DMS153 treated with DMSO at 0.1 percent for 48 hours (cell line): ENCODE data around the gene PTPRN2.
"Not testable (repeated sequence)": the region's sequence is repeated elsewhere in the genome, so short reads cannot be mapped to it uniquely, and the experiment has no call there.

Experiments
- DNase-seq: peaks from one replicate; lab custom pipeline; 2025; ENCODE audit not compliant: unreplicated experiment; lab: John Stamatoyannopoulos, UW

PTPRN2 gene

DNA sequence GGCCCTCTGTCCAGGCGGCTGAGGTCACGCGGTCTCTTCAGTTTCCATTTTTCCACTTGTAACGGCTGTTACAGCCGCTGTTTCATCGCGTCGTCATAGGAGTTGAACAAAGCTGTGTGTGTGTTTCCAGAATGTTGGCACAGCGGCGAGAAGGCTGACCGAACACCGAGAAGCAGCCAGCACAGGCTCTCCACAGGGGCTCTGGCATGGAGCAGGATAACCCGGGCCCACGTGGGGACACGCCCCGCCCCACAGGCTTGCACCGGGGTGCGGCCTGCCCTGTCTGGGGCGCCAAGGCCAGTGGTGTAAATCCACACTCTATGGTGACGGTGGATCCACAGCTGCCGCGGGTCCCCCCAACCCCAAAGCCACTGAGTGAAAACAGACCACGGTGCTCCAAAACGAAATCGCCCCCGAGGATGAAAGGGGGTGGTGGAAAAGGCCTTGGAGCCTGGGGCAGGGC is 802.6 kb downstream of the PTPRN2 start:
- DNase-seq: no peak

DNA sequence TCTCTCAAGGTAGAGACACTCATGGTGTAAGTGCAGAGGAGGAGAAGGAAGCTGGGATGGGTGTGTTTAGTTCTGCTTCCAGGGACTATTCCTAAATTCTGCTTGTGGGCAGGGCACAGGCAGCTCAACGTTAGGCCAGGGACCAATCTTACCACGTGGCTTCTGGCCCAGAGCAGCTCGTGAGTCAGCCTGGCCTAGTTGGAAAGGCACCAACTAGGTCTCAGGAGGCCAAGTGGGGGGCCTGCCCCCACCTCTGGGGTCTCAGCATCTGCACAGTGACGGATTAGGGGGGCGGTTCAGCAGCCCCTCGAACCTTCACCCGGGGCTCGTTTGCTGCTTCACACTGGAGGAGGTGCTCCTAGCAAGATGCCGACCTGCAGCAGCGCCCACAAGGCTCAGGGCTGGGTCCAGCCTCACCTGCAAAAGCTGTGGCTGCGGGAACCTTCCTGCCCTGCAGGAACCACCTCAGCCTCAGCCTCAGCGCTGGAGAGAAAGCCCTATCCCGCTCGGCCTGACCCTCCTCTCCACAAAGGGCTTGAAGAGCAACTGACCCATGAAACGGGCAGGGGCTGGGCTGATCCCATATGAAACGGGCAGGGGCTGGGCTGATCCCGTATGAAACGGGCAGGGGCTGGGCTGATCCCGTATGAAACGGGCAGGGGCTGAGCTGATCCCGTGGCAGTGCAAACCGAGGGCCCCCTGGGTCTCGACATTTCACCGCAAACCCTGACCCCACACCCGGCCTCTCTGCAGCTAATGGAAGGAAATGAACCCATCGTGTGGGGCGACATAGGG is 803.4 kb downstream of the PTPRN2 start:
- no peak for DNase-seq

DNA sequence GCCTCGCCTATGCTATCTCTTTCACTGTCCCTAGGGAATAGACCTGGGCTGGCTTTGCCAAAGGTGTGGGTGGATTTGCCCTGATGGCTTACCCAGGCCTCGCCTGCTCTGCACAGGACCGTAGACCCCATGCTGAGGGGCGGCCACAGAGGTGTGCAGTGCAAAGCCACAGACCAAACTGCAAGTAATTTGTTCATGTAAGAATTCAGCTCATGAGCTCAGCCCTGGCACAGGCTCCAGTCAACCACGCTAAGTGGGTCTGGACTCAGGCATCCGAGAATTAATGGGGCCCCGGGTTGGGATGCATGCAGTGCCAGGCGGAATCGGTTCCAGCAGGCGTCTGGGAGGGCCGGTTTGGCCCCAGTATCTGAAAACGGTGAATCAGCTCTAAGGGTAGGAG is 805.6 kb downstream of the PTPRN2 start:
- no peak for DNase-seq

DNA sequence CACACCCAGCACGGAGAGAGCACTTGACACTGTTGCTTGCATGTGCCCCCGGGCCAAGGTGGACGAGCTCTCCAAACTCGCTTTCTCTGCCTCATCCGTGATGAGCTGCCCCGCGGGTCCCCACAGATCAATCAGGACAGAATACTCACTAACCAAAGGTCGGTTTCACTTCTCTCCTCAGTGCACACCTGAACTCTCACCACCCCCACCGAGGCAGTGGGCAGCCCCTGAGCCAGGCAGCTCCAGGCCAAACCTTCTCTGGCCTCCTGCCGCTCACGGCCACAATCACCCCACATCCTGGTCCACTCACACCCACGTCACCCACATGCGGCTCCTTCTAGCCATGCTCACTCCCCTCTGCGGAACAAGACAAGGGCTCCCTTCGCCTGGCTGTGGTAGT is 806.9 kb downstream of the PTPRN2 start:
- no peak for DNase-seq

DNA sequence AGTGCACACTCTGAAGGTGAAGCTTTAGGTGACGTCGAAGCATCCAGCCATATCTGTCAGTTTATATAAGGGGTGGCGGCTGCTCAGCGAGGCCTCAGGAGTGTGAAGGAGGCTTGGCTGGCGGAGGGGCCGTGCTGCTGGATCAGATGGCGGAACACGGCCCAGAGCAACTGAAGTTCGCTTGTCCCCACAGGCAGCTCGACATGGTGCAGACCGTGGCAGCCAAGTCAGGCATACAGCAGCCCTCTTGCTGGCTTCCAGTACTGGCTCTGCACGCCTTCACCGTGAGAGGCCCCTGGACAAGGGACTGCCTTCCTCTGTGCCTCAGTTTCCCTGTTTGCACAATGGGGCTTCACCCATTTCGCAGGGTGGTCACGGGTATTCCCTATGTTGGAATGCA is 807.3 kb downstream of the PTPRN2 start:
- no peak for DNase-seq

DNA sequence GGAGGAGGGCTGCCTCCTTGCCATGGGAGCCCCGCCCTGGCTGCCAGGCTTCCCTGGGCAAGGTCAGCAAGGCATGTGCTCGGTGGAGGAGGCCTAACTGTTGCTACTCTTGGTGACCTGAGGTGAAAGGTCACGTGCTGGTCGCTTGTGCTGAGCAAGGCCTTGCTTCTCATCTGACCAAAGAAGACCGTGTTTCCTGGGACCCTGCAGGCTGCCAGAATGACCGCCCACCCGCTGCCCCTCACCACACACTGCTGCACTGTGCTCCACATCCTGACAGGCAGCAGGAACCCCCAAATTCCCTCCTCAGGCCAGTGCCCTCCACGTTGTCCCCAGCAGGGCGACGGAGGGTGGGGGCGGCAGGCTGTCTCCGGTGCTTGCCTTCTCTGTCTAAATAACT is 808.4 kb downstream of the PTPRN2 start:
- DNase-seq: no peak

DNA sequence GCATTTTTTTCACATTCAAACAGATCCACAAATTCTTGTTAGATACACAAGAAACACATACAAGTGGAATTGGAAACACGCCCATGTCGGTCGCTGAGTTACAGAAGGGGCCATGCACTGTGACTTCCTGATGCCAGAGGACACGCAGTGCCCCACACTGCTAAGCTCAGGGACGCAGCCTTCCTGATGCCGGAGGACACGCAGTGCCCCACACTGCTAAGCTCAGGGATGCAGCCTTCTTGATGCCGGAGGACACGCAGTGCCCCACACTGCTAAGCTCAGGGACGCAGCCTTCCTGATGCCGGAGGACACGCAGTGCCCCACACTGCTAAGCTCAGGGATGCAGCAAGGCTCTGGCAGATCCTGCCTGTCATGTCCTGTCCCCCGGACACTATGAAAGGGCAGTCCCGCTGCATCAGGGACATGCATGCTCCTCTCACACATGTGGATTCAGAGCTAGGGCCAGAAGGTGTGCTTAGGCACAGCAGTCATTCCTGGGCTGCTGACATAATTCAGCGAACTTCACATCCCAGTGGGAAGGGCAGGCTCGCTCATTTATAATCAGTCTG is 810.3 kb downstream of the PTPRN2 start:
- not testable (repeated sequence) for DNase-seq

DNA sequence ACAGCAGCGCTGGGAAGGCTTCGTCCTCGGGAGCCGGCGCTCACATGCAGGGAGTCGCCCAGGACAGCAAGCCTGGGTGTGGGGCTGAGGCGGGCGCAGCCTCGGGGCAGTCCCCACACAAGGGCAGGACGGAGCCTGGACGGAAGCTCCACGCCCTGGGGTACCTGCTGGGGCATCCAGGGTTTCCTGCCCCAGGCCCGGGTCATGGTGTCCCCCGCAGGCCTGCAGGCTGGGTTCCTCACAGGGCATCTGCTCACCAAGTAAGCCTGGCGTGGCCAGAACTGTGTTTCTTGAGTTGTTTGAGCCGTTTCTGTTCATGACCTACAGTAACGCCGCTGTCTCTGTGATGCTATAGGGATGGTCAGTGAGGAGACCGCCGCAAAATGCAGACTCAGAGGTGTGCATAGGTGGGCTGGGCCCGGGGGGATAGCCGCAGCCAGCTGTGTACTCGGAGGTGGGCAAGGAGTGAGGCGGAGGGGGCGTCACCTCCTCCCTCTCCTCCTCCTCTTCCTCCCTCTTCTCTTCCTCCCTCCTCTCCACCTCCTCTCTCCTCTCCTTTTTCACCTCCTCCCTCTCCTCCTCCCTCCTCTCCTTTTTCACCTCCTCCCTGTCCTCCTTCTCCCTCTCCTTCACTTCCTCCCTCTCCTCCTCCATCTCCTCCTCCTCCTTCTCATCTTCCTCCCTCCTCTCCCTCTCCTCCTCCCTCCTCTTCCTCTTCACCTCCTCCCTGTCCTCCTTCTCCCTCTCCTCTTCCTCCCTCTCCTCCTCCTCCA is 811.9 kb downstream of the PTPRN2 start:
- DNase-seq: no peak

DNA sequence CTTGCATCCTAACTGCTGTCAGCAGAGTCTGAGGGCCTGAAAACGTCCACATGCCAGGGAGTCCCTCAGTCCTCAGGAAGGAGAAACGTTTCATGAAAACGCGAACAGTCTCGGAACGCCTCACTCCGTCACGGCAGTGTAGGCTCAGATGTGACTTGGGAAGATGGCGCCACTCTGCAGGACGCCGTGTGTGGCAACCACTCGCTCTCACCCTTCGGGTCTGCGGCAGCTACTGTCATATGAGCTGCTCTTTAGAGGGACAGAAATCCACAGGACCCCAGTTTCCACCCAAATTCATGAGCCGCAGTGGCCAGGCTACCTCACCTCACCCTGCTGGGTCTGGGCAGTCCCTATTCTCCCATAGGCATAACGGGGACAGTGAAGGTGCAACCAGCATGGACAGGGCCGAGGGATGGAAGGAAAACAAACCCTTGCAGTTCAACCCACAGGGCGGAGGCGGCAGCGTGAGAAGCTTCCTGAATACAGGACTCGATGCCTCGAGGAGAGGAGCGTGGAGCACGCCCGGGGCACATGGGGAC is 812.5 kb downstream of the PTPRN2 start:
- no peak for DNase-seq

DNA sequence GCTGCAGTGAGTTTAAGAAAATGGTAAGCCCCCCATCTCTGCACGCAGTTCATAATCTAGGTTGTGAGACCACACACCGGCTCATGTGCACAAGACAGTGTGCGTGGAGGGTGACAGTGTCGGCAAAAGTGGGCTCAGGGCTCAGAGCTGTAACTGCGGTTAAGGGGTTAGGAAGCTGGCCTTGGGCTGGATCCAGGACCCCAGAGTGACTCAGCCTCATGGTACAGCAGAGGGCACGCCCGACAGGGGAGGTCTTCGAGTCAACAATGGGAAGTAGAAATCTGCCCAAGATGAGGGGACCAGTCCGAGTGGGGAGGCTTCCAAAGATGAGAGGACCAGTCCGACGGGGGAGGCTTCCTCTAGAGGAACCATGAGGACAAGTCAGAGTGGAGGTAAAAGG is 813.1 kb downstream of the PTPRN2 start:
- DNase-seq: no peak

DNA sequence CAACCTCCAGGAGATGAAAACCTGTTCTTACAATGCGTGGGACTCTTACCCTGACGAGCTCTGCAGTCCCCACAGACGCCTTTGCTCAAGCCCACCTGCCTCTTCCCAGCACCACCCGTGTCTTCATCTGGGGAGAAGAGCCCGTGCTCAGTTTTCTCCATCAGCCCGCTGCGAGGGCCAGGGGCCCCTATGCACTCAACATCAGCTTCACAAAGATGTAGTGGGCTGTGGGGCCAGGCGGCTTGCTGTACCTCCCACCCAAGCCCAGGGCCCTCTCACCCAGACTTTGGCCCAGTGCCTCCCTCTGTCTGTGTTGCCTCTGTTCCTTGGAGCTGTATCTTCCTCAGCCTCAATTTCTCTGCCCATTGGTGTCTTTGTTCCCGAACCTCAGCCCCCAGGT is 814.3 kb downstream of the PTPRN2 start:
- DNase-seq: no peak

DNA sequence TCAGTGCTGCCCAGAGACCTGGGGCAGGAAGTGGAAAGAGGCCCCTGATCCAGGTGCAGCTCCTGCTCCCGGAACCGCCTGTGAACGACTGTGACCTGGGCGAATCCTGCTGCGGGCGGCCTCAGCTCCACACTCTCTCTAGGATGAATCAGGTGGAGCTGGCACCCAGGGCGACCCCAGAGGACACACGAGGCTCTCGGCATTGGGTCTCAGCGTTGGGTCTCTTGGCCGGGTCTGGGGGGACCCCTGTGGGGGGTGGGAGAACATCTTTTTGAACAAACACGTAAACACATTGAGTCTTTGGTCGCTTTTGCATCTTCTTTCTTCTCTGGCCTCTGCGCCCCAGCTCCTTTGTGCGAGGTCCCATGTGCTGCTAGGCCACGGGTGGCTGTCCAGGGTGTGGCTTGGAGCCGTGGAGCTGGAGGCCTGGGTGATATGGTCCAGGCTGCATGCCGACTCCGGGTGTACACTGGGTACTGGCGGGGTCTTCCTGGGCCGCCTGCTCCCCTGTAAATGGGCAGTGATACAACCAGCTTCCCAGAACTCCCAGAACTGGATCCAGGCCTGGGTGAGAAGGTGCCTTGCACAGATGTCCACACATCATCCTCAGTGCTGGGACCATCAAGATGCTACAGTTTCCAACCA is 815.0 kb downstream of the PTPRN2 start:
- no peak for DNase-seq

DNA sequence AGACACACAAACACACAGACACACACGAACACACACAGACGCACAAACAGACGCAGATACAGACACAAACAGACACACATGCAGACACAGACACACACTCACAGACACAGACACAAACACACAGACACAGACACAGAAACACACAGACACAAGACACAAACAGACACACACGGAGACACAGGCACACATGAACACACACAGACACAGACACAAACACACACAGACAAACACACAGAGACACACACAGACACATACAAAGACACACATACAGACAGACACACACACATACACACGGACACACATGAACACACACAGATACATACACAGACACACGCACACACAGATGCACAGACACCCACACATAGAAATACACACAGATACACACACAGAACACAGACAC is 815.9 kb downstream of the PTPRN2 start:
- DNase-seq: no peak

DNA sequence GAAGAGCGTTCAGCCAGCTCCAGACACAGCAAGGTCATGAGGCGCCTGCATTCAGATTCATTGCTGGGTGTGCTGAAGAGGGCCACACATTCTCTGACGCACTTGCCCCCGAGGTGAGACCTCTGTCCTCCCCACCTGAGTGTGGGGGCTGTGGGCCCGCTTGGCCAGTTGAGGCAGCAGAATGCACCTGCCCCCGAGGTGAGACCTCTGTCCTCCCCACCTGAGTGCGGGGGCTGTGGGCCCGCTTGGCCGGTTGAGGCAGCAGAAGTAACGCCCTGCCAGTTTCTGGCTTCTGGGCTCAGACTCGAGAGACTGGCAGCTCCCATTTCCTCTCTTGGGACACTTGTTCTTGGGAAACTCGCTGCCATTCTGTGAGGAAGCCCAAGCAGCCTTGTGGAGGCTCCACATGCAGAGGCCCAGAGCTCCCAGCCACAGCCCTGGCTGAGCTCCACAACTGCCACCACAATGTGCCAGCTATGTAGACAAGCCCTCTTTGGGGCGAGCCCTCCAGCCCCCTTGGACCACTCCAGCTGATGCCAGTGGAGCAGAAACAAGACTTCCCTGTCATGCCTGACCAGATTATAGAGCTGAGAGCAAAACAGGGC is 816.8 kb downstream of the PTPRN2 start:
- no peak for DNase-seq

DNA sequence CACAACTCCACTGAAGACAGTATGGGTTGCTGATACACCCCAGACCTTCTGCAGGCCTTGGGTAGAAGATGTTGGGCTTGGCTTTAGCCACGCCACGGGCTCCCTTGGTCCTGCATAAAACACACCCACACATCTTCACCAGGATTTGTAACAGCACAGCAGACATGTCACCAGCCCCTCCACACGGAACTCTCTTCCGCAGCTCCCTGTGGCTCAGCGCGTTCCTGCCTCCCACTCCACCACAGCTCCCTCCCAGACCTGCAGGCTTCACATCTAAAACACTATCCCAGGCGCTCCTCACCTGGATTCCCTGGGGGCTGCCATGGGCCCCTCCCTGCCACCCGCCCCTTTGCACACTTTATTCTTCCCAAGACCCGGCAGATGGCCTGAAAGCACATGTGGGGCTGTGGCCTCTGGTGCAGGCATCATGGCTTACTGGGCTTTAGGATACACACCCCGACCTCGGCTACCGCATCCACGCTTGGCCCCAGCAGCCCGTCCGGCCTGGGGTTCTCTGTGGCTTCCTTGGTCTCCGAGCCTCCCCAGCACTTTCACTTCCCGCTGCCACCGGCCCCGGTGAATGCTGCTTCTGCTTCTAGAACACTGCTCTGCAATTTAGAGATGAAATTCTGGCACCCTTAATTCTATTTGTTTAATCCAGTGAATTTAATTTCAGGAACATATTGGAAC is 818.0 kb downstream of the PTPRN2 start:
- DNase-seq: no peak

DNA sequence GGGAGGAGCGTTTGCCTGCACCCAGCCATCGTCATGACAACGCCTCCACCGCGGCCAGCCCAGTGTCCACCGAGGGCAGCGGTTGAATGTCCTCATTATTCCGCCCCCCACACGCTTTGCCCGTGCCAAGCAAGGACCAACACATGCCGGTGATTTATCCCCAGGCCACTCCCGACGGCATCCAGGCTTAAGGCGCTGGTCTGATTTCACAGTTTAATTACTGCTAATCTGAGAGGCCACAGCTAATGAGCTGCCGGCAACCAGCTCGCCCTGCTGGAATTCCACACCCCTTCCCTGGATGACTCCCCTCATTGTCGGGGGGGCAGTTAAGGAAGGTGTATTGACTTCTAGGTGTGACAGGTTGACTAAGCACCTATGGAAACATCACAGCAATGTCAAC is 818.5 kb downstream of the PTPRN2 start:
- DNase-seq: no peak

DNA sequence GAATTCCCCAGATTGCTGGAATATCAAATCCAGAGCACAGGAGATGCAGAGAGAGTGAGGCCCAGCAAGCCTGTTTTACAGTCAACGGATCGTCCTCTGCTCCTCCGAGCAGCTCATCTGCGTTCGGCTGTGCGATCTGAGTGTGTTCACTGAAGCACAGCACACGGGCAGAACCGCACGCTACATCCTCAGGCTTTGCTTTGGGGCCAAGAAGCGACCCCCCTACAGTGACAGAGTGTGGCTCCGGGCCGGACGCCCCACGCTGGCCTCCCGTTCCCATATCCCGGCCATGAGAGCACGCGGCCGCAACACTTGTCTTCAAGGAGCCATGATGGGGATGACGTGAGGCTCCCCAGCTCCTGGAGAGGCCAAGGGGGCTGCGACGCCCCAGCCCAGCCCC is 819.4 kb downstream of the PTPRN2 start:
- no peak for DNase-seq

DNA sequence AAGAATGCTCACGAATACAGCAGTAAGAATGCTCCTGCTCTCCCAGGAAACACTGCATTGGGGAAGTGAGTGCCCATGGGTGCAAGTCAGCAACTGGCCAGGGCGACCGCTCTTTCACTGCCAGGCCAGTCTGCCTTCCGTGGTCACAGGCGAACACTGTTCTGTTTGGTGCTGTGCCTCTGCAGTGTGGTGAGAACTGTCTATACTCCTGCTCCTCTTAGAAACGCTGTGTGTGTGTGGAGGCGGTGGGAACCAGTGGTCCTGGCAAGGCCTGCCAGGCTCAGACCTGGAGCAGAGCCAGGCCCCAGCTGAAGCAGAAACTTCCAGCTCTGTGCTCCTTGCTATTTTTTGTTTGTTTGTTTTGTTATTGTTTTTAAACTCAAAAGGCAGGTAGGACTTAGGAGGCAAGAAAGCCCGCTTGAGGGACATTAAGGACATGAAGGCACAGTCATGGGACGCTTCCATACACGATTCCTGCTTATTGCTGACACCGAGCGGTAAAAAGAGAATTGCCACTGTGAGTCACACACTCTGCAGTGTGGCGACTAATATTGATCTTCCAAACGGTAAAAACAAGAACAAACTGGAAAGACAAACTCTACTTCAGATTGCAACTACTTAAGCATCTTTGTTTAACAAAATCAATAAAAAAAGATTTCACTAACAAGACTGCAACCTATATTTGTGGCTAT is 820.0 kb downstream of the PTPRN2 start:
- DNase-seq: no peak

DNA sequence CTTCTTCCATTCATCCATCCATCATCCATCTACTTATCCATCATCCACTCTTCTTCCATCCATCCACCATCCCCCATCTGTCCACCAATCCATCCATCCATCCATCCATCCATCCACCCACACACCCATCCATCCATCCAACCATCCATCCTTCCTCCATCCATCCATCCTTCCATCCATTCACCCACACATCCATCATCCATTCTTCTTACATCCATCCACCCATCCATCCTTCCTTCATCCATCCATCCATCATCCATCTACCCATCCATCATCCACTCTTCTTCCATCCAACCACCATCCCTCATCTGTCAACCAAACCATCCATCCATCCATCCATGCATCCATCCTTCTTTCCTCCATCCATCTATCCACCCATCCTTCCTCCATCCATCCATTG is 821.5 kb downstream of the PTPRN2 start:
- DNase-seq: no peak
